Measurements from ENCODE around the gene BANP.

Gene BANP

GRCh38 chr16:87960852-87961251 is 9.6 kb downstream of the BANP start:
- CTCF ChIA-PET: no interaction called here
- POLR2A ChIA-PET: interaction anchor here (1.2 to 3.0 kb wide), 2 partner anchors 8 to 10 kb away, joined by 4 to 9 read pairs; partner anchors contain the start of gene BANP
- no peak for DNase-seq (ENCODE audit: extremely low spot score)
- TF ChIP-seq ARNT (IDR thresholded peaks at IDR 0.05): no peak

DNA sequence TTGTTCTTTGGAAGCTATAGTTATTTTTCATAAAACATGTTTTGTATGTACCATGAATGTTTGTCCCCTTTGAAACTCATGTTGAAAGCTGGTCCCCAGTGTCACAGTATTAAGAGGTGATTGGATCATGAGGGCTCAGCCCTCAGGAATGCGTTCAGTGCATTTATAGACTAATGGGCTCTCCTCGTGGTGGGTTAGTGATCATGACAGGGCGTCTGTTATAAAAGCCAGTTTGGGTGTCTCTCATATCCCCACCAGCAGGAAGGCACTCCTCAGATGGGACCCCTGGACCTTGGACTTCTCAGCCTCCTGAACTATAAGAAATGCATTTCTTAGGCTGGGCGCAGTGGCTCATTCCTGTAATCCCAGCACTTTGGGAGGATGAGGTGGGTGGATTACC is 10.4 kb downstream of the BANP start:
- CTCF ChIA-PET: no interaction called here
- DNase-seq (ENCODE audit: extremely low spot score): no peak
- TF ChIP-seq CTBP1 (IDR thresholded peaks at IDR 0.05; ENCODE audit: borderline replicate concordance) (no peak), TARDBP (IDR thresholded peaks at IDR 0.05) (no peak), PKNOX1 (IDR thresholded peaks at IDR 0.05) (no peak), NFRKB (IDR thresholded peaks at IDR 0.05) (no peak), FOXK2 (IDR thresholded peaks at IDR 0.05) (no peak), FOXA1 (IDR thresholded peaks at IDR 0.05) (no peak), ARNT (IDR thresholded peaks at IDR 0.05) (no peak), FOXM1 (IDR thresholded peaks at IDR 0.05; ENCODE audit: borderline replicate concordance) (no peak), HDGF (IDR thresholded peaks at IDR 0.05; ENCODE audit: borderline replicate concordance) (no peak), BHLHE40 (IDR thresholded peaks at IDR 0.05; ENCODE audit: borderline replicate concordance) (no peak), L3MBTL2 (conservative IDR thresholded peaks at IDR 0.05) (no peak), SUZ12 (IDR thresholded peaks at IDR 0.05) (no peak), SP1 (IDR thresholded peaks at IDR 0.05) (no peak), ELF4 (IDR thresholded peaks at IDR 0.05) (no peak), LEF1 (IDR thresholded peaks at IDR 0.05; ENCODE audit: borderline replicate concordance) (no peak), ZNF384 (IDR thresholded peaks at IDR 0.05) (no peak)
- POLR2A ChIA-PET: interaction anchor here (1.1 to 3.0 kb wide), 2 partner anchors 9 to 10 kb away, joined by 3 to 9 read pairs; partner anchors contain the start of gene BANP

DNA sequence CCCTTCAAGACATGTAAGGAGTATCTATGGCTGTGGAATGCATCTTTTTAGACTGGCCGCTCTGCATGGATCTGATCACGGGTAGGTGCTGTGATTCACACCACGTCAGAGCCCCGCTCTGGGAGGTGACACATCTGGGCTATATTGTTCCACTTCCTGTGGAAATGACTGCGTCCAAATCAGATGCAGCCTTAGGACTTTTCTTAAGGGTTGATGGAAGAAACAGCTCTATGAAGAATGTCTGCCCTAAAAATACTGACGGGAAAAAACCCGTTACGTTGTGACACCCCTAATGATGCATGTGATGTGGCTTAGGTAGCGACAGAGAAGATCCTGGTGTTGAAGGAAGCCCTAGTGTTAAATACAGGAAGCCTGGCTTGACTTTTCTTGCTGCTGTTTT is 12.2 kb downstream of the BANP start:
- no peak for TF ChIP-seq NFRKB (IDR thresholded peaks at IDR 0.05)
- TF ChIP-seq BHLHE40 (IDR thresholded peaks at IDR 0.05; ENCODE audit: borderline replicate concordance): no peak
- TF ChIP-seq PKNOX1 (IDR thresholded peaks at IDR 0.05): no peak
- no peak for TF ChIP-seq TARDBP (IDR thresholded peaks at IDR 0.05)
- TF ChIP-seq HDGF (IDR thresholded peaks at IDR 0.05; ENCODE audit: borderline replicate concordance): no peak
- TF ChIP-seq LEF1 (IDR thresholded peaks at IDR 0.05; ENCODE audit: borderline replicate concordance): no peak
- TF ChIP-seq ZNF384 (IDR thresholded peaks at IDR 0.05): no peak
- TF ChIP-seq ELF4 (IDR thresholded peaks at IDR 0.05): no peak
- no peak for TF ChIP-seq L3MBTL2 (conservative IDR thresholded peaks at IDR 0.05)
- no peak for TF ChIP-seq ARNT (IDR thresholded peaks at IDR 0.05)
- no peak for TF ChIP-seq SUZ12 (IDR thresholded peaks at IDR 0.05)
- TF ChIP-seq FOXM1 (IDR thresholded peaks at IDR 0.05; ENCODE audit: borderline replicate concordance): no peak
- no peak for TF ChIP-seq FOXK2 (IDR thresholded peaks at IDR 0.05)
- no peak for TF ChIP-seq FOXA1 (IDR thresholded peaks at IDR 0.05)
- TF ChIP-seq CTBP1 (IDR thresholded peaks at IDR 0.05; ENCODE audit: borderline replicate concordance): no peak
- no peak for TF ChIP-seq SP1 (IDR thresholded peaks at IDR 0.05)
- POLR2A ChIA-PET: no interaction called here
- DNase-seq (ENCODE audit: extremely low spot score): no peak
- CTCF ChIA-PET: no interaction called here

DNA sequence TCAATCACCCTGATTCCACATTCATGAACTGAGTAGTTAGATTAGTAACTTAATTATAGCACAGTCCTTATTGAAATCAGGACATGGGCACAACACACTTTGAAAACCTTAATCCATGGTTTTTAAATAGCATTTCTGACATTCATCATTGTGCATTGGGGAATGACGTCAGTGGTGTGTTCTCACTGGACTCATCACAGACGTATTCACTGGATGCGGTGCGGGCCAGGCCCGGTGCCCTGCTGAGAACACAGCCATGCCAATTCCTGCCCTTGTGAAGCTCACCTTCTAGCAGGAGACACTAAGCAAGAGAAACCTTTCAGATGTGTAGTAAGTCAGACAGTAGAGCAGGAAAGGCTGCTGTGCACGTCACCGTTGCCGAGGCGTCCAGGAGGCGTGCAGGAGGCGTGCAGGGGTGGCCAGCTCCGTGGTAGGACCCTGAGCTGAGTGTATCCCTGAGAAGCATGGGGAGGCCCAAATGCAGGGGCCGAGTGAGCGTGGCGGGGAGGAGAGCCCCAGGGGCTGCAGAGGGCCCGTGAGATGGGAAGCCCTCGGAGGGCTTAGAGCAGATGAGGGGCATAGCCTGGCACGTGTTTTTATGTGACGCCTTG is 12.9 kb downstream of the BANP start:
- ChIA-PET CTCF (no interaction called here), POLR2A (no interaction called here)
- TF ChIP-seq NFRKB (IDR thresholded peaks at IDR 0.05) (no peak), HDGF (IDR thresholded peaks at IDR 0.05; ENCODE audit: borderline replicate concordance) (no peak), LEF1 (IDR thresholded peaks at IDR 0.05; ENCODE audit: borderline replicate concordance) (no peak), ZNF384 (IDR thresholded peaks at IDR 0.05) (no peak), BHLHE40 (IDR thresholded peaks at IDR 0.05; ENCODE audit: borderline replicate concordance) (no peak), CTBP1 (IDR thresholded peaks at IDR 0.05; ENCODE audit: borderline replicate concordance) (no peak)
- no peak for DNase-seq (ENCODE audit: extremely low spot score)

- CTCF ChIA-PET: no interaction called here
- TF ChIP-seq HDGF (IDR thresholded peaks at IDR 0.05; ENCODE audit: borderline replicate concordance) (no peak), FOXK2 (IDR thresholded peaks at IDR 0.05) (no peak), TARDBP (IDR thresholded peaks at IDR 0.05) (no peak), NFRKB (IDR thresholded peaks at IDR 0.05) (no peak), LEF1 (IDR thresholded peaks at IDR 0.05; ENCODE audit: borderline replicate concordance) (no peak), SP1 (IDR thresholded peaks at IDR 0.05) (no peak), L3MBTL2 (conservative IDR thresholded peaks at IDR 0.05) (no peak), ELF4 (IDR thresholded peaks at IDR 0.05) (no peak), FOXA1 (IDR thresholded peaks at IDR 0.05) (no peak), PKNOX1 (IDR thresholded peaks at IDR 0.05) (no peak), SUZ12 (IDR thresholded peaks at IDR 0.05) (no peak), ZNF384 (IDR thresholded peaks at IDR 0.05) (no peak), ARNT (IDR thresholded peaks at IDR 0.05) (no peak), CTBP1 (IDR thresholded peaks at IDR 0.05; ENCODE audit: borderline replicate concordance) (no peak), BHLHE40 (IDR thresholded peaks at IDR 0.05; ENCODE audit: borderline replicate concordance) (no peak), FOXM1 (IDR thresholded peaks at IDR 0.05; ENCODE audit: borderline replicate concordance) (no peak)
These were observed 14.2 kb downstream of the BANP start for GRCh38 chr16:87965417-87965816.

DNA sequence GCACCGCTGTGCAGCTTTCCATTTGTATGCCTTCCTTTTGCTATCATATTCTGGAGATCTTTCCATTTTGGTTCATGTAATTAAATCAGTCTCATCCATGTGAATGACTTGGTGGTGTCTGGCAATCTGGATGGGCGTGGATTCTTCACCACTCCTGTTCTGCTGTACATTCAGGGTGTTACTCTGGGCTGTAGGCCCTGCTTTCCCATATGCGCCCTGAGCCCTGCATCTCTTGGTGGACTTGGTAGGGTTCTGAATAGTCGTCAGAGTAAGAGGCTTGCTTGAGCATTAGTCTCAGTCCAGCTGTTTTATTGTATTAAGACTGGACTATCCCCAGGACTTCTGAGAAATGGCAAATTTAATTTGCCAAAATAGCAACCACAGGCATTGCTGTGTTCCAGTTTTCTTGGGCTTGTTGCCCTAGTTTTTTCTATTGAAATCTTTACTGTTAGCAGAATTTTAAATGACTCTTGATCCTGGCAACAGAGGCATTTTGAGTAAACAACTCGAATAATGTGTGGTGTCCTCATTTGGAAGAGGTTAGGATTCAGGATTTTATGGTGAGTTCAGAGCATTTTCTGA is 14.9 kb downstream of the BANP start:
- no peak for DNase-seq (ENCODE audit: extremely low spot score)
- TF ChIP-seq ZNF384 (IDR thresholded peaks at IDR 0.05): no peak
- no peak for TF ChIP-seq FOXM1 (IDR thresholded peaks at IDR 0.05; ENCODE audit: borderline replicate concordance)
- no peak for TF ChIP-seq SUZ12 (IDR thresholded peaks at IDR 0.05)
- TF ChIP-seq ARNT (IDR thresholded peaks at IDR 0.05): no peak
- TF ChIP-seq FOXK2 (IDR thresholded peaks at IDR 0.05): no peak
- no peak for TF ChIP-seq BHLHE40 (IDR thresholded peaks at IDR 0.05; ENCODE audit: borderline replicate concordance)
- no peak for TF ChIP-seq LEF1 (IDR thresholded peaks at IDR 0.05; ENCODE audit: borderline replicate concordance)
- no peak for TF ChIP-seq SP1 (IDR thresholded peaks at IDR 0.05)
- TF ChIP-seq FOXA1 (IDR thresholded peaks at IDR 0.05): no peak
- TF ChIP-seq ELF4 (IDR thresholded peaks at IDR 0.05): no peak
- TF ChIP-seq HDGF (IDR thresholded peaks at IDR 0.05; ENCODE audit: borderline replicate concordance): no peak
- TF ChIP-seq TARDBP (IDR thresholded peaks at IDR 0.05): no peak
- no peak for TF ChIP-seq NFRKB (IDR thresholded peaks at IDR 0.05)
- no peak for TF ChIP-seq PKNOX1 (IDR thresholded peaks at IDR 0.05)
- no peak for TF ChIP-seq L3MBTL2 (conservative IDR thresholded peaks at IDR 0.05)
- TF ChIP-seq CTBP1 (IDR thresholded peaks at IDR 0.05; ENCODE audit: borderline replicate concordance): no peak
- ChIA-PET POLR2A (interaction anchor here (1.4 to 2.5 kb wide), 2 partner anchors 13 to 15 kb away, joined by 6 to 8 read pairs; partner anchors contain the start of gene BANP), CTCF (no interaction called here)

More at GRCh38 chr16:87965417-87965816, 14.2 kb downstream of the BANP start:
- no peak for DNase-seq (ENCODE audit: extremely low spot score)
- POLR2A ChIA-PET: interaction anchor here (2.5 kb wide), 1 partner anchor 14 kb away, joined by 8 read pairs; the partner anchor contains the start of gene BANP

Data from HEK293T (cell line).